ENCODE results near the gene HEATR3. TPM values are rescaled to one million over a fixed set of nuclear protein-coding genes. Genes with fewer than 3 reads are reported as not detected.

The HEATR3 gene
- total RNA-seq, 1 donor, result 12.5 TPM

GRCh38 chr16:50040018-50040417 lies 25.8 kb upstream of the HEATR3 start:
- Histone ChIP-seq H3K4me3 (ENCODE audit: low read length) (no peak overlapping the region), H3K4me1 (ENCODE audit: insufficient read depth, low read length) (peaks cover 35% of the 10 kb centered on the region), H3K27me3 (ENCODE audit: insufficient read depth, low read length) (no peaks in the 10 kb centered on the region), H3K9me3 (ENCODE audit: low read depth, low read length) (no peaks in the 10 kb centered on the region)

- no peaks in the 10 kb centered on the region for H3K9me3 ChIP-seq (ENCODE audit: low read depth, low read length)
- peaks cover 35% of the 10 kb centered on the region for H3K4me1 ChIP-seq (ENCODE audit: insufficient read depth, low read length)
- no peak overlapping the region for H3K4me3 ChIP-seq (ENCODE audit: low read length)
- H3K27me3 ChIP-seq (ENCODE audit: insufficient read depth, low read length), result no peaks in the 10 kb centered on the region
Observed at GRCh38 chr16:50040710-50041109, 25.1 kb upstream of the HEATR3 start.

- Histone ChIP-seq H3K4me3 (ENCODE audit: low read length) (no peak overlapping the region), H3K27me3 (ENCODE audit: insufficient read depth, low read length) (no peaks in the 10 kb centered on the region), H3K4me1 (ENCODE audit: insufficient read depth, low read length) (peaks cover 24% of the 10 kb centered on the region), H3K9me3 (ENCODE audit: low read depth, low read length) (no peaks in the 10 kb centered on the region)
Observed at GRCh38 chr16:50043358-50043757, 22.4 kb upstream of the HEATR3 start.

GRCh38 chr16:50045412-50045811 lies 20.4 kb upstream of the HEATR3 start:
- no peak overlapping the region for H3K4me3 ChIP-seq (ENCODE audit: low read length)
- peaks cover 3% of the 10 kb centered on the region for H3K4me1 ChIP-seq (ENCODE audit: insufficient read depth, low read length)
- no peaks in the 10 kb centered on the region for H3K9me3 ChIP-seq (ENCODE audit: low read depth, low read length)
- no peaks in the 10 kb centered on the region for H3K27me3 ChIP-seq (ENCODE audit: insufficient read depth, low read length)

- Histone ChIP-seq H3K9me3 (ENCODE audit: low read depth, low read length) (no peaks in the 10 kb centered on the region), H3K4me1 (ENCODE audit: insufficient read depth, low read length) (no peaks in the 10 kb centered on the region), H3K27me3 (ENCODE audit: insufficient read depth, low read length) (no peaks in the 10 kb centered on the region), H3K4me3 (ENCODE audit: low read length) (no peak overlapping the region)
Observed at GRCh38 chr16:50046853-50047252, 18.9 kb upstream of the HEATR3 start.

GRCh38 chr16:50047864-50048263 lies 17.9 kb upstream of the HEATR3 start:
- Histone ChIP-seq H3K4me1 (ENCODE audit: insufficient read depth, low read length) (no peaks in the 10 kb centered on the region), H3K4me3 (ENCODE audit: low read length) (no peak overlapping the region), H3K27me3 (ENCODE audit: insufficient read depth, low read length) (no peaks in the 10 kb centered on the region), H3K9me3 (ENCODE audit: low read depth, low read length) (no peaks in the 10 kb centered on the region)

- Histone ChIP-seq H3K27me3 (ENCODE audit: insufficient read depth, low read length) (no peaks in the 10 kb centered on the region), H3K9me3 (ENCODE audit: low read depth, low read length) (no peaks in the 10 kb centered on the region), H3K4me3 (ENCODE audit: low read length) (no peak overlapping the region), H3K4me1 (ENCODE audit: insufficient read depth, low read length) (no peaks in the 10 kb centered on the region)
Observed at GRCh38 chr16:50050802-50051201, 15.0 kb upstream of the HEATR3 start.

GRCh38 chr16:50056226-50056625 lies 9.5 kb upstream of the HEATR3 start:
- no peaks in the 10 kb centered on the region for H3K4me1 ChIP-seq (ENCODE audit: insufficient read depth, low read length)
- H3K4me3 ChIP-seq (ENCODE audit: low read length), result no peak overlapping the region
- no peaks in the 10 kb centered on the region for H3K27me3 ChIP-seq (ENCODE audit: insufficient read depth, low read length)
- H3K9me3 ChIP-seq (ENCODE audit: low read depth, low read length), result no peaks in the 10 kb centered on the region

- Histone ChIP-seq H3K4me3 (ENCODE audit: low read length) (no peak overlapping the region), H3K4me1 (ENCODE audit: insufficient read depth, low read length) (no peaks in the 10 kb centered on the region), H3K27me3 (ENCODE audit: insufficient read depth, low read length) (no peaks in the 10 kb centered on the region), H3K9me3 (ENCODE audit: low read depth, low read length) (no peaks in the 10 kb centered on the region)
Observed at GRCh38 chr16:50058091-50058771, 7.5 kb upstream of the HEATR3 start.

GRCh38 chr16:50059111-50059510 lies 6.7 kb upstream of the HEATR3 start:
- Histone ChIP-seq H3K4me3 (ENCODE audit: low read length) (no peak overlapping the region), H3K27me3 (ENCODE audit: insufficient read depth, low read length) (no peaks in the 10 kb centered on the region), H3K4me1 (ENCODE audit: insufficient read depth, low read length) (no peaks in the 10 kb centered on the region), H3K9me3 (ENCODE audit: low read depth, low read length) (no peaks in the 10 kb centered on the region)

- Histone ChIP-seq H3K9me3 (ENCODE audit: low read depth, low read length) (no peaks in the 10 kb centered on the region), H3K4me3 (ENCODE audit: low read length) (no peak overlapping the region), H3K27me3 (ENCODE audit: insufficient read depth, low read length) (no peaks in the 10 kb centered on the region), H3K4me1 (ENCODE audit: insufficient read depth, low read length) (no peaks in the 10 kb centered on the region)
Observed at GRCh38 chr16:50059669-50060068, 6.1 kb upstream of the HEATR3 start.

- H3K27me3 ChIP-seq (ENCODE audit: insufficient read depth, low read length), result no peaks in the 10 kb centered on the region
- H3K4me3 ChIP-seq (ENCODE audit: low read length), result no peak overlapping the region
- peaks cover 3% of the 10 kb centered on the region for H3K4me1 ChIP-seq (ENCODE audit: insufficient read depth, low read length)
- H3K9me3 ChIP-seq (ENCODE audit: low read depth, low read length), result no peaks in the 10 kb centered on the region
Observed at GRCh38 chr16:50061326-50061725, 4.4 kb upstream of the HEATR3 start.

- Histone ChIP-seq H3K4me1 (ENCODE audit: insufficient read depth, low read length) (peaks cover 32% of the 10 kb centered on the region), H3K4me3 (ENCODE audit: low read length) (no peak overlapping the region), H3K27me3 (ENCODE audit: insufficient read depth, low read length) (no peaks in the 10 kb centered on the region), H3K9me3 (ENCODE audit: low read depth, low read length) (no peaks in the 10 kb centered on the region)
Observed at GRCh38 chr16:50065241-50065623, 538 bp upstream of the HEATR3 start.

GRCh38 chr16:50066482-50067289 lies 916 bp downstream of the HEATR3 start:
- H3K27me3 ChIP-seq (ENCODE audit: insufficient read depth, low read length), result no peaks in the 10 kb centered on the region

GRCh38 chr16:50067290-50067853 lies 1.6 kb downstream of the HEATR3 start:
- Histone ChIP-seq H3K4me3 (ENCODE audit: low read length) (no peak overlapping the region), H3K9me3 (ENCODE audit: low read depth, low read length) (no peaks in the 10 kb centered on the region), H3K27me3 (ENCODE audit: insufficient read depth, low read length) (no peaks in the 10 kb centered on the region), H3K4me1 (ENCODE audit: insufficient read depth, low read length) (peaks cover 32% of the 10 kb centered on the region)

More at GRCh38 chr16:50066482-50067289, 916 bp downstream of the HEATR3 start:
- H3K9me3 ChIP-seq (ENCODE audit: low read depth, low read length), result no peaks in the 10 kb centered on the region
- peak overlapping the region; percentile 90 for H3K4me3 ChIP-seq (ENCODE audit: low read length)
- H3K4me1 ChIP-seq (ENCODE audit: insufficient read depth, low read length), result peaks cover 32% of the 10 kb centered on the region

Measured in mononuclear cell (primary cell).